Neural crest cell (in vitro differentiated cells): ENCODE measurements around the gene ATAD3A. TPM values are rescaled to one million over a fixed set of nuclear protein-coding genes. Genes with fewer than 3 reads are reported as not detected.
"Not testable (repeated sequence)": the region's sequence is repeated elsewhere in the genome, so short reads cannot be mapped to it uniquely, and the experiment has no call there.

ENCODE experiments used
- DNase-seq: peaks from one replicate; pipeline ENCODE4 v3.0.0; 2021; ENCODE audit warnings: low read depth, mixed read lengths, low spot score
- H3K27ac Mint-ChIP-seq: one replicate; pipeline ENCODE4 v1.8.0; 2021; ENCODE audit warnings: mild to moderate bottlenecking, mixed read lengths; ENCODE audit not compliant: unreplicated experiment
- H3K27me3 Mint-ChIP-seq: 2 replicates; pipeline ENCODE4 v1.8.0; 2021; ENCODE audit warnings: low read depth, mild to moderate bottlenecking, mixed read lengths
- H3K36me3 Mint-ChIP-seq: 2 replicates; pipeline ENCODE4 v1.8.0; 2021; ENCODE audit warnings: low read depth, mild to moderate bottlenecking, mixed read lengths
- H3K4me1 Mint-ChIP-seq: 2 replicates; pipeline ENCODE4 v1.8.0; 2021; ENCODE audit warnings: mixed read lengths
- H3K4me3 Mint-ChIP-seq: one replicate; pipeline ENCODE4 v1.8.0; 2021; ENCODE audit warnings: mild to moderate bottlenecking, mixed read lengths
- H3K9me3 Mint-ChIP-seq: 2 replicates; pipeline ENCODE4 v1.8.0; 2021; ENCODE audit warnings: mixed read lengths
- total RNA-seq: library from RNA; stranded (reverse); gene quantifications from 2 replicates; pipeline ENCODE4 v1.2.1, GENCODE V29; 2021
- TF ChIP-seq, protein P1 (sequence below): fragments of 200-600 bp; sonication (generic); conservative IDR thresholded peaks from 2 replicates; pipeline ENCODE4 v1.5.0; 2021; ENCODE audit warnings: antibody characterized with exemption, mild to moderate bottlenecking

ATAD3A gene
- total RNA-seq, 1 donor from 2014 or later: 54.4 TPM

DNA sequence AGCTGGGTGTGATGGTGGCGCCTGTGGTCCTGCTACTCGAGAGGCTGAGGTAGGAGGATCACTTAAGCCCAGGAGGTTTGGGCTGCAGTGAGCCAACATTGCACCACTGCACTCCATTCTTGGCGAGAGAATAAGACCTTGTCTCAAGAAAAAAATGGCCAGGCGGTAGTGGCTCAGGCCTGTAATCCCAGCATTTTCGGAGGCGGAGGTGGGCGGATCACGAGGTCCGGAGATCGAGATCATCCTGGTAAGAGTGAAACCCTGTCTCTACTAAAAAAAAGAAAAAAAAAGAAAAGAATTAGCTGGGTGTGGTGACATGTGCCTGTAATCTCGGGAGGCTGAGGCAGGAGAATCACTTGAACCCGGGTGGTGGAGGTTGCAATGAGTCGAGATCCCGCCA, 29.1 kb upstream of the ATAD3A start:
- H3K4me1 Mint-ChIP-seq: no peaks in the 10 kb centered on the region
- H3K36me3 Mint-ChIP-seq: peaks cover 9% of the 10 kb centered on the region
- H3K27ac Mint-ChIP-seq: no peak overlapping the region
- no peak overlapping the region for H3K4me3 Mint-ChIP-seq
- TF ChIP-seq, protein P1, sequence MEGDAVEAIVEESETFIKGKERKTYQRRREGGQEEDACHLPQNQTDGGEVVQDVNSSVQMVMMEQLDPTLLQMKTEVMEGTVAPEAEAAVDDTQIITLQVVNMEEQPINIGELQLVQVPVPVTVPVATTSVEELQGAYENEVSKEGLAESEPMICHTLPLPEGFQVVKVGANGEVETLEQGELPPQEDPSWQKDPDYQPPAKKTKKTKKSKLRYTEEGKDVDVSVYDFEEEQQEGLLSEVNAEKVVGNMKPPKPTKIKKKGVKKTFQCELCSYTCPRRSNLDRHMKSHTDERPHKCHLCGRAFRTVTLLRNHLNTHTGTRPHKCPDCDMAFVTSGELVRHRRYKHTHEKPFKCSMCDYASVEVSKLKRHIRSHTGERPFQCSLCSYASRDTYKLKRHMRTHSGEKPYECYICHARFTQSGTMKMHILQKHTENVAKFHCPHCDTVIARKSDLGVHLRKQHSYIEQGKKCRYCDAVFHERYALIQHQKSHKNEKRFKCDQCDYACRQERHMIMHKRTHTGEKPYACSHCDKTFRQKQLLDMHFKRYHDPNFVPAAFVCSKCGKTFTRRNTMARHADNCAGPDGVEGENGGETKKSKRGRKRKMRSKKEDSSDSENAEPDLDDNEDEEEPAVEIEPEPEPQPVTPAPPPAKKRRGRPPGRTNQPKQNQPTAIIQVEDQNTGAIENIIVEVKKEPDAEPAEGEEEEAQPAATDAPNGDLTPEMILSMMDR: no peak
- no peaks in the 10 kb centered on the region for H3K9me3 Mint-ChIP-seq
- no peaks in the 10 kb centered on the region for H3K27me3 Mint-ChIP-seq
- no peak for DNase-seq

DNA sequence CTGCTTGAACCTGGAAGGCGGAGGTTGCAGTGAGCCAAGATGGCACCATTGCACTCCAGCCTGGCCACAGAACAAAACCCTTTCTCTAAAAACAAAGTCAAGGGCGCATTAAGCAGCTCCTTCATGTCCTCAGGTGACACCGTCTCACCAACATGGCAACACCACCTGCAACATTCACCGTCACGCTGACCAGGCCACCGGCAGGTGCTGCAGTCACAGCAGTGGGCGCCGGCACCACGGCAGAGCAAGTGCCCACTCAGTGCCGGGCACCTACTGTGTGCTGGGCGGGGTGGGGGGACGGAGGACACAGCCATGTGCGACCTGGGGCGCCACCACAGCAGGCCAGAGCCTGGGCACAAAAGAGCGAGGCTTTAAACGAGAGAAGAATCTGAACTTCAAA, 28.2 kb upstream of the ATAD3A start:
- Mint-ChIP-seq H3K4me3 (no peak overlapping the region), H3K36me3 (peaks cover 9% of the 10 kb centered on the region), H3K4me1 (no peaks in the 10 kb centered on the region), H3K9me3 (no peaks in the 10 kb centered on the region), H3K27me3 (no peaks in the 10 kb centered on the region), H3K27ac (no peak overlapping the region)
- TF ChIP-seq, protein P1: no peak
- no peak for DNase-seq

DNA sequence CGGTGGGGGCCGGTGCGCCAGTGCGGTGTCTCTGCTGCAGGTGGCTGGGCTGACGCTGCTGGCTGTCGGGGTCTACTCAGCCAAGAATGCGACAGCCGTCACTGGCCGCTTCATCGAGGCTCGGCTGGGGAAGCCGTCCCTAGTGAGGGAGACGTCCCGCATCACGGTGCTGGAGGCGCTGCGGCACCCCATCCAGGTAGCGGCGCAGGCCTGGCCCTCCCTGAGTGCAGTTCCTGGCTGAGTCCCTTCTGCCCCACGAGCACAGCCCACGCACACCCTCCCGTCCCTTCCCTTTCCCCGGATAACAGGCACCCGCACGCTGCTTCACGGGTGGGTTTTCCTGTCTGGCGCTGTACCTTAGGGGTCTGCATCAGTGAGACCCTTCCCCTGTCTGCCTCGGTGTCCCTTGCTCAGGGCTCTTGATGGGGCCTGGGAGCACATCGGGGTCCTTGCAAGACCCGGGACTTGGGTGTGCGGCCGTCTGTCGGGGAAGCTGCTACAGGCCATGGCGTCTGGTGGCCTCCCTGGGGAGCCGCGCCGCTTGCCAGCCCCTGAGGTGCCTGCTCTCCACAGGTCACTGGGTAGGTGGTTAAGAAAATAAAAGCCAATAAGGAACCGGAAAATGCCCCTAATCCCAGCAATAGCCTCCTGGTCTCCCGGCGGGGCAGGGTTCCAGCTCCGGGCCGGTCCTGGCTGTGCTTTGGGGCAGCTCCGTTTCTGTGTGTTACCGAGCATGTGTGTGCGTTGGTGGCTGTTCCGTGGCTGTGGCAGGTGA, 26.8 kb upstream of the ATAD3A start:
- not testable (repeated sequence) for DNase-seq, H3K9me3 Mint-ChIP-seq, H3K4me1 Mint-ChIP-seq, H3K36me3 Mint-ChIP-seq, H3K4me3 Mint-ChIP-seq, H3K27me3 Mint-ChIP-seq, H3K27ac Mint-ChIP-seq

DNA sequence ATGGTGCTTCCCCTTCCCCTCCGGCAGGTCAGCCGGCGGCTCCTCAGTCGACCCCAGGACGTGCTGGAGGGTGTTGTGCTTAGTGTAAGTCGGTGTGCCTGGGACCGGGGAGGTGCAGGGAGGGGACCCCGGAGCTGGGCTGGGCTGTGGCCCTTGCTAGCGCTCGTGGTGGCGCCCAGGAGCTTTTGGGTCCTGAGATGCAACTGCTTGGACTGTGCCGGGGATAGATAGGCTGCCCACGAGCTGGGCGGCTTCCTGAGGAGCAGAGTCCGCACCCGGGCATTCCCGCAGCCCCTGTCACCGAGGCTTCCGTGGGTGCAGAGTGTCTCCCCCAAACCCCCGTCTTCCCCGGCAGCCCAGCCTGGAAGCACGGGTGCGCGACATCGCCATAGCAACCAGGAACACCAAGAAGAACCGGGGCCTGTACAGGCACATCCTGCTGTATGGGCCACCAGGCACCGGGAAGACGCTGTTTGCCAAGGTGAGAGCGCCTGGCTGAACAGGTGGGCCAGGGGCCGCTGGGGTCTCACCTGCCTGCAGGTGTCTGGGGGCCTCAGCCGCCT, 26.1 kb upstream of the ATAD3A start:
- not testable (repeated sequence) for H3K36me3 Mint-ChIP-seq, H3K4me1 Mint-ChIP-seq, H3K9me3 Mint-ChIP-seq, H3K4me3 Mint-ChIP-seq, H3K27me3 Mint-ChIP-seq, H3K27ac Mint-ChIP-seq, DNase-seq

DNA sequence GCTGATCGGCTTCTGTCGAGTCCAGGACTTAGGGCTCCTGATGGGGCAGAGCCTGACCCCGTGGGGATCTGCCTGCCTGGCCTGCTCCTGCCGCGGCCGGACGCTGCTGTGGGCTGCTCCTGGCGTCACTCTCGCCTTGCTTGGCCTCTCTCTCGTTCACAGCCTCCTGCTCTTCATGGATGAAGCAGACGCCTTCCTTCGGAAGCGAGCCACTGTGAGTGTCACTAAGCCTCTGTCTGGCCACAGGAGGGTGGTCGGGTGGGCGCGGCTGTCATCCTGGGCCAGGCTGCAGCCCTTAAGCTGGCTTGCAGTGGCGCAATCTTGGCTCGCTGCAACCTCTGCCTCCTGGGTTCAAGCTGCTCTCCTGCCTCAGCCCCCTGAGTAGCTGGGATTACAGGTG, 24.3 kb upstream of the ATAD3A start:
- peaks cover 20% of the 10 kb centered on the region for H3K36me3 Mint-ChIP-seq
- no peaks in the 10 kb centered on the region for H3K9me3 Mint-ChIP-seq
- DNase-seq: no peak
- H3K27me3 Mint-ChIP-seq: no peaks in the 10 kb centered on the region
- no peaks in the 10 kb centered on the region for H3K4me1 Mint-ChIP-seq
- H3K27ac Mint-ChIP-seq: no peak overlapping the region
- H3K4me3 Mint-ChIP-seq: no peak overlapping the region
- TF ChIP-seq, protein P1: no peak

DNA sequence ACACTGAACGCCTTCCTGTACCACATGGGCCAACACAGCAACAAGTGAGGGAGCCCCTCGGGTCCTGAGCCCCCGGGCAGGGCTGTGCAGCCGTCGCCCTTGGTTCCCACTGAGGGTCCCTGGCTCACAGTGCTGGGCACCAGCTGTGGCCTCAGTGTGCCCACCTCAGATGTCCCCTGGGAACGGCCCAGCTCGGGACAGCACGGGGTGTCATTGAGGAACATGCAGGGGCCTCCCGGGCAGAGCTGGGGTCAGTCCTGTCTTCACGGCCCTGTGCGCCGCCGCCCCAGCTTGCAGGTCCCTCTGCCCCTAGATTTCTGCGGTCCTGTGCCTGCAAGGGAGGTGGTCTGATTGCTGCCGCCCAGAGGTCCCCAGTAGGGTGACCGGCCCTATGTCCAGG, 22.7 kb upstream of the ATAD3A start:
- Mint-ChIP-seq H3K36me3 (peaks cover 31% of the 10 kb centered on the region), H3K4me3 (no peak overlapping the region), H3K27me3 (no peaks in the 10 kb centered on the region), H3K4me1 (no peaks in the 10 kb centered on the region), H3K27ac (no peak overlapping the region), H3K9me3 (peaks cover 3% of the 10 kb centered on the region)
- TF ChIP-seq, protein P1: no peak
- no peak for DNase-seq
